Measurements from ENCODE around the gene RPLP2.

RPLP2 gene

DNA sequence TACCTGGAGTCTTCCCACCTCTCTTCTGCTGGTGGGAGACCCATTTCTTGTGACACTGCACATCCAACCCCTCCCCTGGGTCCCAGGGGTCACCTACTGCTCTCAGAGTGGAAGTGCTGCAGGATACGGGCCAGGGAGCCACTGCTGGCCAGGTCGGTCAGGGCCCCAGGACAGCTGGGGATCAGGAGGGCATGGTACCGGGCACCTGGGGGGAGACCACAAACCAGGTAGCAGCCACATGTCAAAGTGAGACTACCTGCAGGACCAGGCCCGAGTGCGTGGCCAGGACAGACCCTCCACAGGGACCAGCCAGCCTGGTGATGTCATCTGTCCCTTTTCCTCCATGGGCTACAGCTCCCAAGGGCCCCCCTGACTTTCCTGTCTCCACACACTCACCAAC is 36.3 kb upstream of the RPLP2 start:
- no peak for DNase-seq (ENCODE audit: extremely low read depth in 1 of 2, low read depth in 1 of 2)

DNA sequence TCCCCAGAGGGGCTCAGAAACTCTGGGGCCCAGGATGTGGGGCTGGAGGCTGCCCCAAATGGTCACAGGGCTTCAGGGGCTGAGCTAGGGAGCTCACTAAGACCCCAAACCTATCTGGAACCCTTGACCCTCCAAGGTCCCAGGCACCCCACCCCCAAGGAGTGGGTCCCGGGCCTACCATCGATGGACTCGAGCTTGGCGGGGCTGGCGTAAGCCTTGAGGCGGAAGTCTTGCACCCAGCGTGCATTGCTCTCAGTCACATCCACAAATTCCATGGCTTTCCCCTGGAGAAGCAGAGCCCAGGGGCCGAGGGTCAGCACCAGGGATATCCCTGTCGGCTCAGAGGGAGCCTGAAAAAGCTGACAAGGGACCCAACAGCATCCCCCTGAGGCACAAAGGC is 35.9 kb upstream of the RPLP2 start:
- no peak for DNase-seq (ENCODE audit: extremely low read depth in 1 of 2, low read depth in 1 of 2)

DNA sequence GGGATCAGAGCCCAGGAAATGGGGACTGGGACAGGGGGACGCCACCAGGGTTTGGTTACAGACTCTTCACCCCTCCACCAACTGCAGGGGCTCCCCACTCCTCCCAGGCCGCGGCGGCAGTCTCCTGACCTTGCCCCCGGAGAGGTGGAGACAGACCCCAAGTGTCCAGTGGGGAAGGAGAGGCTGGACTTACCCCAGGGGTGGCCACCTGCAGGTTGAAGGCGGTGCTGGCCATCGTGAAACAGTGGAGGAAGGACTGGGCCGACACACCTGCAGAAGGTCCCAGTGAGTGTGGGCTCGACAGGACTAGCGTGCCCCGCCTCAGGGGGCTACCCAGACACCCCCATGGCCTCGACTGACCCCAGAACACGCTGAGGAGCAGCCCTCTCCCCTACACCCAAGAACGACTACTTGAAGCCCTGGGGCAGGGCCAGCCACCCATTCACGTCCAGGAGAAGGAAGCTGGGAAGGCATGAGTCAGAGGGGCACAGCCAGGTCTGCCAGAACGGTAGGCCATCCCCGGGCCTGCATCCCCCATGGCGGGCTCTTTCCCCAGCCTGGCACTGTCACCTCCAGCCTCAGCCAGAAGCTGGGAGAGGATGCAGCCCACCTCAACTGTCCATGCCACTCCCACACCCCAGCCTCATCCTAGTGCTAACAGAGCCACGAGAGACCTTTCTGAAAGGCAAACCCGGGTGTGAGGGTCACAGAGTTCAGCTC is 34.7 kb upstream of the RPLP2 start:
- no peak for DNase-seq (ENCODE audit: extremely low read depth in 1 of 2, low read depth in 1 of 2)

DNA sequence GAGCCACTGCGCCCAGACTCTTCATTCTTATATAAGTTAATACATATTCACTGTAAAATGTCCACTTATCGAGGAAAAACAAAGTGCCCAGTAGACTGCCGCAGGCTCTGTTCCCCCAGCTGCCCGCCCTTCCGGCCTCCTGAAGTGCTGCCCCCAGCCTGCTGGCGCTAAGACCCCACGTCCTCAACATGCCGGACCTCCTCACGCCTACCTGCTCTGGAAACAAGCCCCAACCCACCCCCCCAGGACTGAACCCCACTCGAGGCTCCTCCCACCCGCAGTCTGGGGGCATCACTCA is 33.6 kb upstream of the RPLP2 start:
- no peak for DNase-seq (ENCODE audit: extremely low read depth in 1 of 2, low read depth in 1 of 2)

DNA sequence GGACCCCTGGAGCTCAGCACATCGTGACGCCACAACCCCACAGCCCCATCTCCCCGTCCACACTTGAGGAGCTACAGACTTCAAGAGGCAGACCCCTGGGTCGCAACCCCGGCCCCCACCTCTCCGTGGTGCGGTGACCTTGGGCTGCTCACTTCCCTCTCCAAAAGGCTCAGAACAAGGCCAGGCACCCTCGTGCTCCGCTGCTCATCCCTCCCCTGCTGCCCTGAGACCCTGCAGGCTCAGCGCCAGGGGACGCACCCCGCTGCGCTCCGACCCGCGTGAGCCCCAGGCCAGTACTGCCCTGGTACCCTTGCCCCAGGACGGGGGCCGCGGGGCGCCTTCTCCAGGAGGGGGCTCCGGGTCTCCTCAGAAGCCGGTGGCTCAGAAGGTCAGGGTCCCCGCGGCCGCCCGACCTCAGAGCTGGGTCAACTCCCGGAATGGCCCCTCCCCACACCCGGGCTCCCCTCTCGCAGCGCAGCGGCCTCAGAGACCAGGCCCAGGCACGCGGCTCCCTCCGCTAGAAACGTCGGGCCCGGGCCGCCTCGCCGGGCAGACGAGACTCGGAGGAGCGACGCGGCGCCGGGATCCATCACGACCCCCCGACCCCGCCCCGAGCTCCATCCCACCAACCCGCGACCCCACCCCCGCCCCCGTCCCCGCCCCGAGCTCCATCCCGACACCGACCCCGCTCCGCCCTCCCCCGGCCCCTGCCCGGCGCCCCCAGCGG is 33.0 kb upstream of the RPLP2 start:
- no peak for DNase-seq (ENCODE audit: extremely low read depth in 1 of 2, low read depth in 1 of 2)

DNA sequence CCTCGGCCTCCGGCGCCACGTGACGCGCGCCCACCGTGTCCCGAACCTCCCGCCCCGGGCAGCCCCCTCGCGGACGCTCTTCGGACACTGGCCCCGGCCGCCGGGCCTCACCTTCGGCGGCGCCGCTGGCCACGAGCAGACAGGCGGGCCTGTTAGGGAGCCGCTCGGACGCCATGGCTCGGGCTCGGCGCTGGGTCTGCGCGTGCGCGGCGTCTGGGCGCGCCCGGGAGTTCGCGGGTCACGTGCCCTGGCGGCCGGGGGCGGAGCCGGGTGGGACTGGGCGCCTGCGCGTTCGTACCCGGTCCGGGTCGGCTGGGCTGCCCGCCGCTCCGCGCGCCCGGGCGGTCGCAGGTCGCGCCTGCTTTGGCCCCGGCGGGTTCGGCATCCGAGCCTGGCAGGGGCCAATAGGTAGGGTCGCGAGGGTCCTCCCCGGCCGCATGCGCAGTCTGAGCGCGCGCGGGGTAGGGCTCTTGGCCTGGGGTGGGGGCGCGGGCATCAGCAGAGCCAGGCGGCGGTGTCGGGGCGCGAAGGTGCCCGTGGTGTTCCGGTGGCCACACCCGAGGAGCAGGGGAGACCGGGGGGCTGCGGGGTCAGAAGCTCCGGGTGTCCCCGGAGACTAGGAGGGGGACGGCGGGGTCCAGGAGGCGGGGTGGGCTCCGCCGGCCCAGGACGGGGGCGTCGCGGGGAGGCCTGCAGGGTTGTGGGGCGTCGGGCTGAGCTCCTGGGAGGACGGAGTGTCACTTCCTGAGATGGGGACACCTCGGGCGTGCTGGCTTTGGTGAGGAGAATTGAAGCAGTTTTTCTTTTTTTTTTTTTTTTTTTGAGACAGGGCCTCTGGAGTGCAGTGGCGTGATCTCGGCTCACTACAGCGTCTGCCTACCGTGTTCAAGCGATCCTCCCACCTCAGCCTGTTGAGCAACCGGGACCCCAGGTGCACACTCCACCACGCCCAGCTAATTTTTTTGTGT is 32.2 kb upstream of the RPLP2 start, which contains the start of gene GATD1:
GATD1 (minus strand) TSS at position 200 of the 968 bp plus-strand sequence; CDS start at position 175, 25 bp downstream.
- DNase-seq (ENCODE audit: extremely low read depth in 1 of 2, low read depth in 1 of 2) = peak; percentile 84 to 89

DNA sequence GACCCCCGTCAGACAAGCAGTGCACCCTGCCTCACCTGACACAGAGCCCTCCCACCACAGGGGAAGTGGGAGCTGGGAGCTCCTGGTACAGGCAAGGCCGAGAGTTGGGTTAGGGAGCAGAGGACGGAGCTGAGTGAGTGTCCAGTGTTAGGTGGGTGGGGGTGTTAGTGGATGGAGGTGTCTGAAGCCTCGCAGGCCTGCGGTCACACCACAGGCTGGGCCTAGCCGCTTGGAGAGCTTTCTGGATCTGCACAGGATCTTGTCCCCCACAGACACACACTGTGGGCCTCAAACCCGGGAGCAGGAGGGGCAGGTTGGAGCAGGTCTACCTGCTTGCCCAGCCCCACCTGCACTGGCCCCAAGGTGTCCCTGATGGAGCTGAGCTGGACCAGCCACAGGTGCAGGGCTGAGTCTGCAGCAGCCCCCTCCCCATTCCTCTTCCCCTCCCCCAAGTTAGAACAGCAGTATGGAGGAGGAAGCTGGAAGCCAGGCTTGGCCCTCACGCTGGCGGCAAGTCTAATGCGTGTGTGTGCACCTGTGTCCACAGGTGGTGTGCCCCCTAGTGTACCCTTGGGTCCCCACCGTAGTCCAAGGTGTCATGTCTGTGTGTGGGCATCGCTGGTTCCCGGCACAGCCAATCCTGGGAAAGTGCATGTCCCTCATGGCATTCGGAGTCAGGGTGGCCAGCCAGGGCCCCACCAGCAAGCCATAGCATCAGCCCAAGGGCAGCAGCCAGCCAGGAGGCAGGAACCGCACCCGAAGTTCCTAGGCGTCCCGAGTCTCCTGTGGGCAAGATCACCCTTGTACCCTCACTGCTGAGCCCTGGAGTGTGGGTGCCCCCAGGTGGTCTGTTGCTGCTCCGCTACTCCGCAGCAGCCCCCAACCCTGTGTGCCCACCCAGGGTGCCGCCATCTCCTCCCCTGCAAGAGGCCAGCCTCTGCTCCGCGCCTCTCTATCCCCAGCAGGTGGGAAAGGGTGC is 30.5 kb upstream of the RPLP2 start:
- no peak for DNase-seq (ENCODE audit: extremely low read depth in 1 of 2, low read depth in 1 of 2)

DNA sequence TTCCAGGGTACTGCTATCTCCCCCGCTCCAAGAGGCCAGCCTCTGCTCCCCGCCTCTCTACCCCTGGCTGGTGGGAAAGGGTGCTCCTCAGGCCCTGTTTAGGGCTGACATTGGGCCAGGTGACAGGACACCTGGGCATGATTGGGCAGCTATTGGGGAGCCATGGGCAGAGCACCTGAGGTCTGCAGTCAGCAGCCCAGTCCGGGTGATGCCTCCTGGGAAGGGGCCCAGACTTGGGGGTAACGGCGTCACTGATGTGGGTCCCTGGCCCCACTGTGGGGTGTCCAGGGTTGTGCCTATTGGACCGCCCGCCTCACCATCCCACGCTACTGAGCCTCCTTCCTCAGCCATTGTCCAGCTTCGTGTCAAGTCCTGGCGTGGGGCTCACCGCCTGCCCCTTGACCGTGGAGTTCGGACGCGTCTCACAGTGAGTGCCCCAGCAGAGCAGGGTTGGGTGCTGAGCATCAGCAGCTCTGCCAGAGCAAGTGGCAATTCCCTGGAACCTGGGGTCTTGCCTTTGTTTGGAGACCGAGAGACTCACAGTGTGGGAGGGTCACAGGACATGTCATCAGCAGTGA is 29.7 kb upstream of the RPLP2 start:
- no peak for DNase-seq (ENCODE audit: extremely low read depth in 1 of 2, low read depth in 1 of 2)

DNA sequence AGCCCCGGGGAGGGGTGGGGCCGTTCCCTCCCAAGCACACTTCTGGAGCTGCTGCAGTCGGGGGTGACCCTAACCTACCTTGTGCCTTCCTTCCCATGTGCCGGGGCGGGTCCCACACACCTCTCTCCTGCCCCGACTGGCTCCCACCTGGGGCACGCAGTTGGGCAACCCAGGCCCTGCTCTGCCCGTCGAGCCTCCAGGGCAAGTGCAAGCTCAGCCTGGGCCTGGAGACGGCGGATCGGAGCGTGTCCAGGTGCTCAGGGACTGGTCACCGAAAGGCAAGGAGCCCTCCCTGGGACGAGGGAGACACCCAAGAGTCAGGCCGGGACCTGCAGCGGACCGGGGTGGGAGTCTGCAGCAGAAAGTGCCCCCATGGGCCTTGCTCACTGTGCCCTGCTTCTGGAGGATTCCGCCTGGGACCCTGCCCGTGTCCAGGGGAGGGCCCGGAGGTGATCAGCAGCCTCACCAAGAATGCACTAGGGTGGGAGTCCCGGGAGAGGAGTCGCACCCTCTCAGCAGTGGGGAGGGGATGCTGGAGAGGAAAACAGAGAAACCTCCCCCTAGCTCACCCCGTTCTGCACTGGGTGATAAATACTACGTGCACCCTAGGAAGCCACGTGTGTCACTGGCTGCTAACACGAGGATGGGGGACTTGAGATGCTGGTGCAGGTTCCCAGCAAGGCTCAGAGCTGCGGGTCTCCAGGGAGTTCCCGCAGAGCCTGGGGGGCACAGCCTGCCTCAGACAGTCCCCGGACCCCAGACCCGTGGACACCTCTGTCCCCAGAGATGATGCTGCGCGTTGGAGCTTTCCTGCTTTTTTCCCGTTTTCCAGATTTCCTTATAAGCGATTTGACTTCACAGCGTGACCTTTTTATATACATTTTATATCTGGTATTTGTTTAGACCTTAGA is 27.2 kb upstream of the RPLP2 start:
- DNase-seq (ENCODE audit: extremely low read depth in 1 of 2, low read depth in 1 of 2) = no peak

DNA sequence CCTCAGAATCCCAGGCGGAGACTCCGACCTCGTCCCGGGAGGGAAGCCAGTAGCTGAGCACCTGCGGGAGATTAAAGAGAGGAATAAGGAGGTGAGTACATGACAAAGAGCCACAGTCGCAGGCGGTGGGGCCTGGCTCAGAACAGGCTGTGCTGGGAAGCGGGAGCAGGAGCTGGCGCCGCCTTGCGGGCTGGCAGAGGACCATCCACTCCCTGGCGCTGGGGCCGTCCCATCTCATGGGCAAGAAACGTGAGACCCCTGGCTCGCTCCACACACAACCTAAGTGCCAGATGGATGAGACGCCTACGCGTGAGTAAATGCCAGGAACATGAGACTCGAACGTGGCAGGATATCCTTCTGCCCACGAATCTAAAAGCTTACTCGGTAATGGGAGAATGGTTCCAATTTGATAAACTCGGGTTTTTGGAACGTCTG is 26.2 kb upstream of the RPLP2 start:
- DNase-seq (ENCODE audit: extremely low read depth in 1 of 2, low read depth in 1 of 2) = no peak

DNA sequence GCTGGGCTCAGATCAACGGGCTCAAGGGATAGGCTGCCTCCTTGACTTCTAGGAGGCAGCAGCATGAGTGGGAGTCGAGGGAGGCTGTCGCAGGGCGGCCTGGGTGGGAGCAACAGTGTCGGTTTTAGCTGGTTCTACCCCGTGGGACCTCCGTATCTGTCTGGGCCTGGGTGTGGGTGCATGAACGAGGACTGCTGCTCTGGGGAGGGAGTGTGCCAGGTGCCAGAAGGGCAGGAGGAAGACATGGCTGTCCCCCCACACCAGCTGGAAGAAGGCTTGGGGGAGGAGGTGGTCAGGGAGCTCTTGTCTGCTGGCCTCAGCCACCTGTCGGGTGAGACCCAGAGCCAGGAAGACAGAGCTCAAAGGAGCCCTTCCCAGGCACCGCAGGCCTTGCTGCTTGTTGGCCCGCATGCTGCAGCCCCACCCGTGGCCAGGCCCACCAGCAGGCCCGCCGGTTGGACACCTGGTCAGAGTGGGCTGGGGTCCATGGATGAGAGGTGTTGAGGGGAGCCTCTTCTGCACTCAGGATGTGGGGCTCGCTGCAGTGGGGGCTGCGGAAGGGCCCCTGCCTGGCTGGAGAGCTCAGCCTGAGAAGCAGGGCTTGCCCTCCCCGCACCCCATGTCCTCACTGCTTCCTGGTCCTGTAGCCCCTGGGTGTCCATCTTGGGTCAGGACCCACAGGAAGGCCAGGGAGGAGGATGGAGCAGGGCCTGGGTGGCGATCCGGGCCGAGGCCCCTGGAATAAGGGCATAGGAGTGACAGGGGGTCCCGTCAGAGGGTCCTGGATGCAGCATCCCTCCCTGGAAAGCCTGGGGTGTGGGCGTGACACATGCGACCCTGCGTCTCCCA is 23.3 kb upstream of the RPLP2 start:
- DNase-seq (ENCODE audit: extremely low read depth in 1 of 2, low read depth in 1 of 2) = no peak

DNA sequence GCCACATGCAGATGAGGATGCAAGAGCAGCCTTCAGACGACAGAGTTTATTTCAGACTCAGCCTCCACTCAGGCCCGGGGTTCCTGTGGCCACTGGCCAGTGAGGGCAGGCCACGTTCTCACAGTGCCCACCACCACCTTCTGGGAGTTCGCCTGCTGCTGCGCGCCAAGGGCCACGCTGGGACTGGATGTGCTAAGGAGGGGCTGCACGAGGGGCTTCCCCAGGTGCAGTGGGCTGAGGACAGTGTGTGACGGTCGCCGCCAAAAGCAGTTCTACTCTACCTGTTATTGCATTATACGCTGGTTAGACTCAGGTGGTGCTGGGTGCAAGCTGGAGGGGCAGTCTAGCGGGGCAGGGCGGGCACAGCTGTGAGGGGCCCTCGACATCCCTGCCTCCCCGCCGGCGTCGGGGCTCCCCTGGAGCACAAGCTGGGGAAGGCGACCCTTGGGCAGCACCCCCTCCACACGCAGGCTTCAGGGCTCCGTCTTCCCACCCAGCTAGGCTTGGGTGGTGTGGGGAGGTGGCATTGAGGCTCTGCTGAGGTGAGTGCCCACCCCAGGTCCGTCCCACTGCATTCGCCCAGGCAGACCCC is 22.6 kb upstream of the RPLP2 start:
- DNase-seq (ENCODE audit: extremely low read depth in 1 of 2, low read depth in 1 of 2) = no peak

DNA sequence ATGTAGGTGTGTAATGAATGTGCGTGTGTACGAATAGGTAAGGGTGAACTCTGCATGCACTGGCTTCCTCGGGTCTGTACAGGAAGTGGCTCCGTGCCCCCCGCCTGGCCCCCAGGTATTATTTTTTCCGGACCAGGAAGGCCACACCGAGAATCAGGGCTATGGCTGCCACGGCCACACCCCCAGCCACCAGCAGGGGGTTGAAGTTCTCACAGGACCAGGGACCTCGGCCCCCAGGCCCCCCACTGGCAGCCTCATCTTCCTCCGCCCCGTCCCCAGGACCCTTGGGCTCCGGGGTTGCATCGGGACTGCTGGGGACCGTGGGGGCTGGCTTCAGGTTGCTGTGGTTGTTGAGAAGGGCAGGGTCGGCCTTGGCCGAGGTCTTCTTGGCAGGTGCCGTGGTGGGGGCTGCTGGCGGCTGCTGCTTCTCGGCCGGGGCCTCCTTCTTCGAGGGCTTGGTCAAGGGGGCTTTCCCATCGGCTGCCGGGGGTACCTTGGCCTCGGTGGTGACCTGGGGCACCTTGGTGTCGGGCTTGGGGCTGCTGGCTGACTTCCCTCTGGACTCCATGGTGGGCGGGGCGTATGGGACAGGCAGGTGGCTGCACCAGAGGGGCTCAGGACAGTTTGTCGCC is 21.6 kb upstream of the RPLP2 start:
- no peak for DNase-seq (ENCODE audit: extremely low read depth in 1 of 2, low read depth in 1 of 2)

DNA sequence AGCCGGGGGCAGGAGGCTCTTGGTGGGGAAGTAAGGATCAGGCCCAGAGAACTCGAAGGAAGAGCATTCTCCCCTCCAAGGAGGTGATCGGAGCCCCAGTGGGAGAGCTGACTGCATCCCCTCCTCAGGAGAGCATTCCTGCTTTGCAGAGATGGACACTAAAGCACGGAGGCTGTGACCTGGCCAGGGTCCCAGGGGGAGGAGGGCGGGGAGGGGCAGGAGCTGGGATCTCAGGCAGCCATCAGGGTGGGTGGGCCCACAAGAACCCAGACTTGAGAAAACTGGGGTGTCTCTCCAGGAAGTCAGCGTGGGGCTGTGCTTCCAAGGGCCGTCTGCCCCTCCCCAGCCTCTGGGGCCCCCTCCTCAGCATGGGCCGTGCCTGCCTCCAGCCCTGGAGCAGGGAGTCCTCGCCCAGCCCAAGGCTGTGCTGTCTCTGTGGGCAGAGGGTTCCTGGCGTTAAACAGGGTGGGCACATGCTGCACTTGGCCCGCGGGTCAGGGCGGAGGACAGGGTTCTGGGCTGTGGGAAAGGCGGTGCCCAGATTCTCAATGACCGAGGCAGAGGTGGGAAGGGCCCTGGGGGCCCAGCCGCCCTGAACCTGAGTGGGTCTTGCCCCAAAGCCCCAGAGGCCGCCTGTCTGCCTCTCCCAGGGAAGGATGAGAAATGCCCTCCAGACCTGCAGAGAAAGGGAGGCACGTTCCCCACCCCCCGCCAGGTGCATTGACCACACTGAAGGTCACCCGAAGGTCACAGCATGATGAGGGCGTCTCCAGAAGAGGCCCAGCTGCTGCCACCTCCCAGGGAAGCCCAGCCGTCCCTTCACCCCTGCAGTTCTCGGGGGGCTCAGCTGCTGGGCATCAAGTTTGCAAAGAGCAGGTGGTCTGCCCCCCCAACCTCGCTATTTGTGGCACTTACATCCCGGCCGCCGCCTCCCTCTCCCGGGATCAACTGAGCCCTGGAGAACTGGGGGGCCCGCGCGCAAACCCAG is 20.5 kb upstream of the RPLP2 start:
- no peak for DNase-seq (ENCODE audit: extremely low read depth in 1 of 2, low read depth in 1 of 2)

DNA sequence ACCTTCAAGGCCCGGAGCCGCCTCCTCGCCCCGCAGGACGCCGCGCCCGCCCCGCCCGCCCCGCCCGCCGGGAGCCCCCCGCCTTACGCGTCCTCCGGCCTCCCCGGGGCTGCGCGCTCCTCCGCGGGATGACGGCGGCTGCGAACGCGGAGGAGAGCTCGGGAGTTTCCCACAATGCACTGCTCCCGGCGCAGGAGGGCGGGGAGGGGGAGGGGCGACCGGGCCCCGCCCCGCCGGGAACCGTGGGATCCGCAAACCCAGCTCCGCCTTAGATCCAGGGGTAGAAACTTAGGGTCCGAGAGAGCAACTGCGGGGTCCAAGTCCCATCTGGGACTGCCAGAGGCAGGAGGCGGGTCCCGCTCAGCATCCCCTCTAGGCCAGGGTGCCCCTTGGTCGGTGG is 19.8 kb upstream of the RPLP2 start, which contains the start of gene CEND1:
CEND1 (minus strand) TSS at position 148 of the 400 bp plus-strand sequence. CDS start 1,514 bp downstream, outside the sequence.
- DNase-seq (ENCODE audit: extremely low read depth in 1 of 2, low read depth in 1 of 2) = no peak
